OCI-LY1 (cell line): ENCODE measurements around the gene EPHA2.

ENCODE experiments used
- H2AFZ ChIP-seq: fragments of 200-600 bp; sonication (generic), shearing (Covaris generic); 2 replicates; pipeline ENCODE4 v1.6.0; 2014; ENCODE audit warnings: antibody characterized with exemption, mild to moderate bottlenecking, low read length
- H3F3A ChIP-seq: fragments of 200-600 bp; sonication (generic), shearing (Covaris generic); 2 replicates; pipeline ENCODE4 v1.6.0; 2014; ENCODE audit warnings: mild to moderate bottlenecking, antibody characterized with exemption, low read length, moderate library complexity; ENCODE audit not compliant: insufficient read depth
- H3K27ac ChIP-seq: fragments of 200-600 bp; sonication (generic); 2 replicates; pipeline ENCODE4 v1.5.1; 2014; ENCODE audit warnings: low read length, mixed run types, mild to moderate bottlenecking, low read depth; ENCODE audit not compliant: poor library complexity, severe bottlenecking
- H3K27me3 ChIP-seq: fragments of 200-600 bp; sonication (generic); 2 replicates; pipeline ENCODE4 v1.6.0; 2014; ENCODE audit warnings: antibody characterized with exemption, mild to moderate bottlenecking, low read length, moderate library complexity; ENCODE audit not compliant: insufficient read depth
- H3K36me3 ChIP-seq: fragments of 200-600 bp; sonication (generic); 2 replicates; pipeline ENCODE4 v1.6.1; 2014; ENCODE audit warnings: mild to moderate bottlenecking, antibody characterized with exemption, low read length, moderate library complexity, mixed read lengths; ENCODE audit not compliant: insufficient read depth
- H3K4me1 ChIP-seq: fragments of 200-600 bp; sonication (generic); 2 replicates; pipeline ENCODE4 v1.5.1; 2014; ENCODE audit warnings: mild to moderate bottlenecking, low read length, moderate library complexity; ENCODE audit not compliant: insufficient read depth, severe bottlenecking
- H3K4me2 ChIP-seq: fragments of 200-600 bp; sonication (generic), shearing (Covaris generic); 2 replicates; pipeline ENCODE4 v1.6.1; 2014; ENCODE audit warnings: low read length
- H3K4me3 ChIP-seq: fragments of 200-600 bp; sonication (generic); 2 replicates; pipeline ENCODE4 v1.5.1; 2014; ENCODE audit warnings: low read length, low read depth, mild to moderate bottlenecking, mixed read lengths; ENCODE audit not compliant: poor library complexity, severe bottlenecking
- H3K79me2 ChIP-seq: fragments of 200-600 bp; shearing (Covaris generic); 2 replicates; pipeline ENCODE4 v1.6.1; 2016; ENCODE audit warnings: mixed run types, low read length, mixed read lengths; ENCODE audit not compliant: insufficient read depth
- H3K9ac ChIP-seq: fragments of 200-600 bp; sonication (generic), shearing (Covaris generic); 2 replicates; pipeline ENCODE4 v1.6.1; 2014; ENCODE audit warnings: mild to moderate bottlenecking, low read length, mixed read lengths
- H3K9me2 ChIP-seq: fragments of 200-600 bp; sonication (generic), shearing (Covaris generic); 2 replicates; pipeline ENCODE4 v1.6.1; 2014; ENCODE audit warnings: low read depth, mild to moderate bottlenecking, low read length, mixed read lengths
- H3K9me3 ChIP-seq: fragments of 200-600 bp; shearing (Covaris generic); 2 replicates; pipeline ENCODE4 v1.6.1; 2014; ENCODE audit warnings: low read length, mixed read lengths
- H4K20me1 ChIP-seq: fragments of 200-600 bp; sonication (generic), shearing (Covaris generic); 2 replicates; pipeline ENCODE4 v1.6.0; 2016; ENCODE audit warnings: mild to moderate bottlenecking, low read length; ENCODE audit not compliant: insufficient read depth
- CTCF ChIP-seq: fragments of 200-600 bp; sonication (generic), shearing (Covaris generic); IDR thresholded peaks from 2 replicates; pipeline ENCODE4 v1.5.1; 2017; ENCODE audit warnings: mild to moderate bottlenecking, antibody characterized with exemption, low read length, moderate library complexity, mixed read lengths
- EZH2 ChIP-seq: fragments of 200-600 bp; sonication (generic), shearing (Covaris generic); IDR thresholded peaks from 2 replicates; pipeline ENCODE4 v1.8.0; 2017; ENCODE audit warnings: borderline replicate concordance, mixed run types, mild to moderate bottlenecking, antibody characterized with exemption, low read length, moderate library complexity, mixed read lengths

The EPHA2 gene

GRCh38 chr1:16129921-16130543 is 25.8 kb downstream of the EPHA2 start:
- Histone ChIP-seq H3F3A (no peaks in the 10 kb centered on the region), H3K4me1 (no peaks in the 10 kb centered on the region), H3K9me3 (no peaks in the 10 kb centered on the region), H3K36me3 (no peaks in the 10 kb centered on the region), H2AFZ (no peak overlapping the region), H3K27me3 (peaks cover 27% of the 10 kb centered on the region), H3K9ac (no peak overlapping the region), H3K4me3 (no peak overlapping the region), H3K79me2 (no peaks in the 10 kb centered on the region), H3K9me2 (no peaks in the 10 kb centered on the region), H4K20me1 (no peaks in the 10 kb centered on the region), H3K4me2 (no peak overlapping the region), H3K27ac (no peak overlapping the region)
- TF ChIP-seq EZH2 (no peak), CTCF (no peak)

- Histone ChIP-seq H3K9me2 (no peaks in the 10 kb centered on the region), H2AFZ (no peak overlapping the region), H3K27me3 (peaks cover 24% of the 10 kb centered on the region), H4K20me1 (no peaks in the 10 kb centered on the region), H3K36me3 (no peaks in the 10 kb centered on the region), H3K4me1 (no peaks in the 10 kb centered on the region), H3K9me3 (no peaks in the 10 kb centered on the region), H3K4me2 (no peak overlapping the region), H3F3A (no peaks in the 10 kb centered on the region), H3K79me2 (no peaks in the 10 kb centered on the region), H3K9ac (no peak overlapping the region), H3K4me3 (no peak overlapping the region), H3K27ac (no peak overlapping the region)
- TF ChIP-seq EZH2 (no peak), CTCF (no peak)
Observed at GRCh38 chr1:16129316-16129715, 26.6 kb downstream of the EPHA2 start.

GRCh38 chr1:16128338-16128741 is 27.5 kb downstream of the EPHA2 start:
- Histone ChIP-seq H3F3A (no peaks in the 10 kb centered on the region), H3K4me3 (no peak overlapping the region), H3K9me3 (no peaks in the 10 kb centered on the region), H3K9me2 (no peaks in the 10 kb centered on the region), H3K27ac (no peak overlapping the region), H3K9ac (no peak overlapping the region), H3K27me3 (peaks cover 23% of the 10 kb centered on the region; the same call in 1 of the 2 replicates), H3K36me3 (no peaks in the 10 kb centered on the region), H2AFZ (no peak overlapping the region), H4K20me1 (no peaks in the 10 kb centered on the region), H3K4me1 (no peaks in the 10 kb centered on the region), H3K4me2 (no peak overlapping the region), H3K79me2 (no peaks in the 10 kb centered on the region)
- TF ChIP-seq CTCF (no peak), EZH2 (no peak)
